SJCRH30 (cell line): ENCODE results near the gene HLCS. TPM values are rescaled to one million over a fixed set of nuclear protein-coding genes. Genes with fewer than 3 reads are reported as not detected.
"Not testable (repeated sequence)": the region's sequence is repeated elsewhere in the genome, so short reads cannot be mapped to it uniquely, and the experiment has no call there.

ENCODE experiments used
- DNase-seq, 2 experiments: peaks; one replicate each; pipeline ENCODE4 v3.0.0-alpha.2; 2015 to 2020
- H3K27ac ChIP-seq: fragments of 250-450 bp; sonication (Bioruptor Pico); 2 replicates; pipeline ENCODE4 v1.5.1; 2020; ENCODE audit warnings: mild to moderate bottlenecking, moderate library complexity
- H3K27me3 ChIP-seq: fragments of 250-450 bp; sonication (Bioruptor Pico); 2 replicates; pipeline ENCODE4 v1.5.1; 2020; ENCODE audit warnings: mild to moderate bottlenecking, moderate library complexity
- H3K36me3 ChIP-seq: fragments of 250-450 bp; sonication (Bioruptor Pico); 2 replicates; pipeline ENCODE4 v1.5.1; 2020; ENCODE audit warnings: mild to moderate bottlenecking, moderate library complexity
- H3K4me1 ChIP-seq: fragments of 250-450 bp; sonication (Bioruptor Pico); 2 replicates; pipeline ENCODE4 v1.5.1; 2020; ENCODE audit warnings: mild to moderate bottlenecking, moderate library complexity
- H3K4me3 ChIP-seq: fragments of 250-450 bp; sonication (Bioruptor Pico); 2 replicates; pipeline ENCODE4 v1.5.1; 2020; ENCODE audit warnings: mild to moderate bottlenecking, moderate library complexity
- H3K9me3 ChIP-seq: fragments of 250-450 bp; sonication (Bioruptor Pico); replicated peaks from 2 replicates; pipeline ENCODE4 v1.5.1; 2020; ENCODE audit warnings: mild to moderate bottlenecking, moderate library complexity
- total RNA-seq: library from RNA; depleted of rRNA; stranded (reverse); fragments of >200 nt; shearing (Covaris generic); gene quantifications from 2 replicates; pipeline ENCODE4 v1.2.3, GENCODE V29; 2014; rRNA removed

Gene HLCS
- 15.0 and 15.3 TPM in 2 replicates for total RNA-seq

DNA sequence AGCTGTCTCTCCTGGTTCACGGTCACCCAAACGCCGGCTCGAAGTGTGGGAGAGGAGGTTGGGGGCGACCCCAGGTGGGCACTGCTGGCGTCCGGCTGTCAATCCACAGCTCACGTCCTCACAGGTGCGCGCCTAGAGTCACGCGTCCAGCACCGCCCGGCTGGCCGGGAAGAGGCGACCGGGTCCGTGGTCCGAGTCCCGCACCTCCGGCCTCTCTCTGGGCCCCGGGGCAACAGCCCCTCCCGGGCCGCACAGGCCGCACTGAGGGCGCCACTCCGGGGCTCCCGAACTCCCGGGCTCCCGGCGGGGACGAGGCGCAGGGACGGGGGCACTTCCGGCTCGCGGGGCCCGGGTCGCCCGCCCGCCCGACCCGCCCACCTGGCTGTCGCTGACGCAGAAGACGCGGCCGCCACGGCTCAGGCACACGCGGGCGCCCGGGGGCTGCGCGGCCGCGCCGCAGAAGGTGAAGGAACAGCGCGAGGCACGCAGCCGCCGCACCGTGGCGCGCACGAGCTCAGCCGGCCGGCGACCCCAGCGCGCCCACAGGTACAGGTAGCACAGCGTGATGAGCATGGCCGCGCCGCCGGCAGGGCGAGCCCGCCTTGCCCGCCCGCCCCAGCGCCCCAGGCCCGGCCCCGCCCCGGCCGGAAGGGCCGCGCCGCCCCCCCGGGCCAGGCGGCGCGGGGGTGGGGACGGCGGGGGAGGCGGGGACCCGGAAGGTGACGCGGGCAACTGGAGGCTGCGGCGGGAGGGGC lies at the start of gene HLCS:
HLCS (minus strand) TSS at position 604 of the 755 bp plus-strand sequence; CDS start at position 573, 31 bp downstream.
- Histone ChIP-seq H3K36me3 (no peaks in the 10 kb centered on the region; the same call in 1 of the 2 replicates), H3K27me3 (no peaks in the 10 kb centered on the region), H3K4me3 (peak within 1 kb of the TSS; percentile 77), H3K9me3 (no peaks in the 10 kb centered on the region), H3K27ac (peak within 1 kb of the TSS; percentile 56), H3K4me1 (peaks cover 8% of the 10 kb centered on the region; the same call in 1 of the 2 replicates)
- DNase-seq, result peak; percentile 62 to 71

DNA sequence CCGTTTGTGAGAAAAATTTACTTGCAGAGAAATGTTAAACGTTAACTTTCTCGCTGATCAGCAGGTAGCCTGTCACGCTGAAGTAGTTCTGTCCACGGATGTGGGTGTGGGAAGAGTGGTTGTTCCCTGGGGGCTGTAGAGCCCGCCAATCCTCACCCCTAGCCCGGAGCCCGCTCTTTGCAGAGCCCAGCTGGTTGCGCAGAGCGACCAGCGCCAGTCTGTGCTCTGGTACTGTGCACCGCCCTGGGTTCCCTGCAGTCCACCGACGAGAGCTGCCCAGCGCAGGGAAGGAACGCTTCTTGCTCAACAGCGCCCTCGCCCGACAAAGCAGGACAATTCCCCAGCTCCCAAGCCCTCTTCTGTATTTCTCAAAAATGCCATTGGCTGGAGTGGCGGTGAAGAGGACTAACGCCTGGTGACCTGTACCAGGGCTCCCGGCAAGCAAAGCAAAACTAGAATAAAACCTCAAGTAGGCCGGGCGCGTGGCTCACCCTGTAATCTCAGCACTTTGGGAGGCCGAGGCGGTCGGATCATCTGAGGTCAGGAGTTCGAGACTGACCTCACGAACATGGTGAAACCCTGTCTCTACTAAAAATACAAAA lies 43.4 kb upstream of the HLCS start:
- peak; percentile 89 to 94 for DNase-seq

DNA sequence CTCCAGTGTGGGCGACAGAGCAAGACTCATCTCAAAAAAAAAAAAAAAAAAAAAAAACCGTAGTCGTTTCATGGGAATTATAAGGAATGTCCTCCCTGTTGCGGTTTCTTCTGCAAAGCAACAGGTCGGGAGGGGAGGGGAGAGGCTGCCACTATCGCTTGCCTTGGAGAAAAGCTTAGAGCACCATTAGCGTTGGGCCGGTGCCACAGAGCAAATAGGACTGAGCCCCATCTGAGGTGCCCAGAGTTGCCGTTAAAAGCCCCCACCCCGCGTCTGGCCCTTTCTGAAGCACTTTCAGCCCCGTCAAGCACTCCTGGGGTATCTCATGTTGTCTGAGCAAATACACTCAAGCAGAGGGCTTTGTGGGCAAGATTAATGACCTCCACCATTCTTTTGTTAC lies 42.3 kb upstream of the HLCS start:
- no peak for DNase-seq
- no peaks in the 10 kb centered on the region for H3K27me3 ChIP-seq
- H3K4me1 ChIP-seq, result 0 out of 2 replicates have a peak, but pooled peaks cover 6% of the 10 kb centered on the region
- H3K9me3 ChIP-seq, result no peaks in the 10 kb centered on the region
- H3K4me3 ChIP-seq, result no peak overlapping the region
- no peak overlapping the region for H3K27ac ChIP-seq
- no peaks in the 10 kb centered on the region for H3K36me3 ChIP-seq

More for the DNA sequence above, 43.4 kb upstream of the HLCS start:
- Histone ChIP-seq H3K27ac (no peak overlapping the region), H3K4me1 (0 out of 2 replicates have a peak, but pooled peaks cover 6% of the 10 kb centered on the region), H3K27me3 (no peaks in the 10 kb centered on the region), H3K36me3 (no peaks in the 10 kb centered on the region), H3K4me3 (peak overlapping the region; percentile 51), H3K9me3 (no peaks in the 10 kb centered on the region)

DNA sequence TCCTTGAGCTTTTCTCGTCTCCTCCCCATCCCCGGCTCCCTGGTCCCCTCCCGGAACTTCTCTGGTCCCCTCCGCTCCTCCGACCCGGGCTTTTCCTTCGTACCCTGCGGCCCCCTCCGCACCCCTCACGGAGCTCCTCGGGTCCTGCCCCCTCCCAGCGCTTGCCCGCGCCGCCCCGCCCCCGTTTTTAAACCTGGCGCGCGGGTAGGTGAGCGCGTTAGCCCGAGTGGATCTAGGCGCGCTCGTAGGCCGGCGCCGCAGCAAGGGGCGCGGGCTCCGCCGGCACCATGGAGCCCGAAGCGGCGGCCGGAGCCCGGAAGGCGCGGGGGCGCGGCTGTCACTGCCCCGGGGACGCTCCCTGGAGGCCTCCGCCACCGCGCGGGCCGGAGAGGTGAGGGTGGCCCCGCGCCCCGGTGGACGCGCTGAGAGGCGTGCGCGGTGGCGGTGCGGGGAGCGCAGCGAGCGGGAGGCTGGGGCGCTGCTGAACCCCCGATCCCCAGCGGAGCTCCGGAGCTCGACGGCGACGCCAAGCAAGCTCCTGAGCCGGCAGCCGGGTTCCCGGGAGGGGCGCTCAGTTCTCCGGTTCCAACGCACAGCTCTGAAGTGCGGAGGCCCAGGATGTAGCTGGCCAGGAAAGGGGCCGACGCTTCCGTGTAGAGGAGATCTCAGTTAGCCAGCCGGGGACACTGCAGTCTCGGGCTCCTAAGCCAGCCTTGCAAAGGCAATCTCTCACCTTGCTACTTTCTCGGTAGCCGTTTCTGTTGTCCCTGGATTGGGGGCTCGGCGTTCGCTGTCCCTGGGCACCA lies 40.2 kb upstream of the HLCS start, which contains the start of gene RIPPLY3:
RIPPLY3 (plus strand) TSS at position 217 of the 806 bp plus-strand sequence; CDS start at position 288, 71 bp downstream.
- Histone ChIP-seq H3K27ac (no peak within 1 kb of the TSS), H3K36me3 (no peaks in the 10 kb centered on the region), H3K4me1 (0 out of 2 replicates have a peak, but pooled peaks cover 6% of the 10 kb centered on the region), H3K4me3 (no peak within 1 kb of the TSS), H3K9me3 (no peaks in the 10 kb centered on the region), H3K27me3 (no peaks in the 10 kb centered on the region)
- no peak for DNase-seq

DNA sequence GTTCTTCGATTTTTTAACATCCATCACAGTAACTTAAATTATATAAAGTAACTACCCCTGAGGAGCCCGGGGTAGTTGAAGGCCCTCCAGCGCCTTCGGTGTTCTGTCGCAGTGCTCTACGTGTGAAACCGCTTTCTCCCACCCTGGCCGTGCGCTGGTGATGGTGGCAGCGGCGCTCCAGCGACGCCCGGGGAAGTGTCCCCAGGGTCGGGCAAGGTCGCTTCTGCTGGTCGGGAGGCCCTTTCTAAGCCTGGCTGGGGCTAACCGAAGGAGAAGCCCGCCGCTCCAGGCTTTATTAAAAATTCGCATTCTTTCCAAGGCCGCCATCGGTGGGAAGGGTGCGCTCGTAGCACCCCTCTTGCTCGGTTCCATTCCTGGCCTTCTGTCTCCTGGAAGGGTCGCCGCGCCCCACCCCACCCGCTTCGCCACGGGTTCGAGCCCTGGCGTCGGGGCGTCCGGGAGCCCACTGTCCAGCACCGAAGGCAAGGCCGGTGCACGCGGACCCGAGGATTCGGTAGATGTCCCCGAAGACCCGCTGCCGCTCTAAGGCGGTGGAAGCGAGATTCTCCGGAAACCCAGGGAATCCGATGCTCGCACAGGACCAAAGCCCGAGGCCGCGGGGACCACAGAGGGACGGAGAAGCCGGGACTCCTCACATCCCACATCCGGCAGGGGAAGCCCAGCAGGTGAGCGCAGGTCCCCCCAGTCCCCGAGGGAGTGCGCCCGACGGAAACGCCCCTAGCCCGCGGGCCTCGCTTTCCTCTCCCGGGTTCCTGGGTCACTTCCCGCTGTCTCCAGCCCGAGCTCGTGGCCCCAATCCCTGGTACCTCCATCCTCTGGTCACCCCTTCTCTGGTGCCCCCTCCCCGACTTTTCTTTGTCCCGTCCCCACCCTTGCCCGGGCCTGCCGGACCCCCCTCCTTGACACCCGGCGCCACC lies 39.3 kb upstream of the HLCS start:
- Histone ChIP-seq H3K36me3 (no peaks in the 10 kb centered on the region), H3K27me3 (no peaks in the 10 kb centered on the region), H3K4me3 (no peak overlapping the region), H3K9me3 (no peaks in the 10 kb centered on the region), H3K4me1 (0 out of 2 replicates have a peak, but pooled peaks cover 3% of the 10 kb centered on the region), H3K27ac (no peak overlapping the region)
- DNase-seq, result no peak

DNA sequence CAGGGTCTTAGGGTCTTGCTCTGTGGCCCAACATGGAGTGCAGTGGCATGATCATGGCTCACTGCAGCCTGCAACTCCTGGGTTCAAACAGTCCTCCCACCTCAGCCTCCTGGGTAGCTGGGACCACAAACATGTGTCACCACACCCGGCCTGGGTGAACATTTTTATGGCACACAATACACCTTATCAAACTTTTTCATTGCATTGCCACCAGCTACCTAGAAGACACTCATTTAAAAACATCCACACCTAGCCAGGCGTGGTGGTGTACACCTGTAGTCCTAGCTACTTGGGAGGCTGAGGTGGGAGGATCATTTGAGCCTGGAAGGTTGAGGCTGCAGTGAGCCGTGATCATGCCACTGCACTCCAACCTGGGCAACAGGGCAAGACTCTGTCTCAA lies 37.4 kb upstream of the HLCS start:
- H3K36me3 ChIP-seq, result not testable (repeated sequence)

DNA sequence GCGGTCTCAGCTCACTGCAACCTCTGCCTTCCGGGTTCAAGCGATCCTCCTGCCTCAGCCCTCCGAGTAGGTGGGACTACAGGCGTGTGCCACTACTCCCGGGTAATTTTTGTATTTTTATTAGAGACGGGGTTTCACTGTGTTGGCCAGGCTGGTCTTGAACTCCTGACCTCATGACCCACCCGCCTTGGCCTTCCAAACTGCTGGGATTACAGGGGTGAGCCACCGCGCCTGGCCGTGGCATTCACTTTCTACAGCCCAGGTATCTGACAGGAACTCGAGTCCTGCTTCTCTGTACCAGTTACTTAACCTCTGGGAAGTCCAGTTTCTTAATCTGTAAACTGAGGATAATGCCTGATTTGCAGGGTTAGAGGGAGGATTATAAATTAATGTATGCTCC lies 36.4 kb upstream of the HLCS start:
- not testable (repeated sequence) for H3K27ac ChIP-seq, H3K4me3 ChIP-seq, H3K27me3 ChIP-seq, H3K9me3 ChIP-seq, DNase-seq, H3K36me3 ChIP-seq, H3K4me1 ChIP-seq

More for the DNA sequence above, 37.4 kb upstream of the HLCS start:
- not testable (repeated sequence) for H3K4me1 ChIP-seq, DNase-seq, H3K9me3 ChIP-seq, H3K4me3 ChIP-seq, H3K27me3 ChIP-seq, H3K27ac ChIP-seq

DNA sequence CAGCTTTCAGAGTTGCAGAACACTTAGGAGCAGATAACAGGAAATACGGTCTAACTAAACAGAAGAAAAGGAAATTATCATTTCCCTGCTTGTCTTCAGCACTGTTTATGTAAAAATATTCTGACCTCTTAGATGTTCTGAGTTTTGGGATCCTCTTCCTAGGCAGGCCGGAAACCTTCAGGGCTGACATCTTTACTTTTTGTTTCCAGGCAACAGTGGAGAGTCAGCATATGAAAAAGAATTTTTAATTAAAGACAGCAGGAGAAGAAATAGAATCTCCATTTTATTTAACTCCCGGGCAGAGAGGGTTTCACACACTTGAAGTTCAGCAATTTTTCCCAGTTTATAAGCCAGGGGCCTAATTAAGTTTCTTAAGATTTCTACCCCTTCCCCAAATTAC lies 35.0 kb upstream of the HLCS start:
- Histone ChIP-seq H3K27me3 (no peaks in the 10 kb centered on the region), H3K9me3 (no peaks in the 10 kb centered on the region), H3K27ac (no peak overlapping the region), H3K4me3 (no peak overlapping the region), H3K36me3 (no peaks in the 10 kb centered on the region), H3K4me1 (no peaks in the 10 kb centered on the region)
- DNase-seq, result no peak

DNA sequence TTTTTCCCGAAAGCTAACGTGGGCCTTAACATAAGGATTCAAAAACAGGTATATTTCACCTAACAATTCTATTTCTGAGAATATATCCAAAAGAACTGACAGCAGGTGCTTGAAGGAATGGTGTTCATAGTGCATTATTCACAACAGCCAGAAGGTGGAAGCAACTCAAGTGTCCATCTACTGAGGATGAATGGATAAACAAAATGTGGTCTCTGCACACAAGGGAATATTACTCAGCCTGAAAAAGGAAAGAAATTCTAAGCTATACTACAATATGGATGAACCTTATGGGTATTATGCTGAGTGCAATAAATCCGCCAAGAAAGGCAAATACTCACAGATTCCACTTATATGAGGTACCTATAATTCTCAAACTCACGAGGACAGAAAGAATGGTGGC lies 33.9 kb upstream of the HLCS start:
- Histone ChIP-seq H3K27ac (no peak overlapping the region), H3K36me3 (no peaks in the 10 kb centered on the region), H3K9me3 (no peaks in the 10 kb centered on the region), H3K4me1 (no peaks in the 10 kb centered on the region), H3K4me3 (no peak overlapping the region), H3K27me3 (no peaks in the 10 kb centered on the region)
- DNase-seq, result peak in 1 of 2 experiments; percentile 17

DNA sequence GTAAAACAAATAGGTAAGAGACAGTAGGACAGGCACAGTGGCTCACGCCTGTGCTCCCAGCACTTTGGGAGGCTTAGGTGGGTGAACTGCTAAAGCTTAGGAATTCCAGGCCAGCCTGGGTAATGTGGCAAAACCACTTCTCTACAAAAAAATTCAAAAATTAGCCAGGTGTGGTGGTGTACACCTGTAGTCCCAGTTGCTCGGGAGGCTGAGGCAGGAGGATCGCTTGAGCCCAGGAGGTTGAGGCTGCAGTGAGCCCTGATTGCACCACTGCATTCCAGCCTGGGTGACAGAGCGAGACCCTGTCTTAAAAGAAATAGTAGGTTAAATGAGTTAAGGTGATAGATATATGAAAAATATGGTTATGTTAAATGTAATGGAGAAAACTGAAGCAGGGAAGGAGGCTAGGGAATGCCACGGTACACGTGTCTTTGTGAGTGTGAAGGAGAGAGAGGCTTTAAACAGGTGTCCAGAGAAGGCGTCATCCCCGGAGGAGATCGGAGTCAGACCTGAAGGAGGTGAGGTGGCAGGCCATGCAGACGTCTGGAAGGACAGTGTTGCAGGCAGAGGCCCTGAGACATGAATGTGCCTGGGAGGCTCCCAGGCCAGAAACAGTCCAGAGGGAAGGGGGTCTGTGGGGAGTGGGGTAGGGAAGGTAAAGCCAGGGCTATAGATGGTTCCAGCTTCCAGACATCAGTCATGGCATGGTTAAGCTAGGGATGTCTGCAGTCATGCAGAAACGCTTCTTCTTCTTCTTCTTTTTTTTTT lies 32.8 kb upstream of the HLCS start:
- H3K4me1 ChIP-seq, result no peaks in the 10 kb centered on the region
- no peaks in the 10 kb centered on the region for H3K36me3 ChIP-seq
- H3K4me3 ChIP-seq, result no peak overlapping the region
- no peaks in the 10 kb centered on the region for H3K27me3 ChIP-seq
- no peak for DNase-seq
- no peak overlapping the region for H3K27ac ChIP-seq
- no peaks in the 10 kb centered on the region for H3K9me3 ChIP-seq

DNA sequence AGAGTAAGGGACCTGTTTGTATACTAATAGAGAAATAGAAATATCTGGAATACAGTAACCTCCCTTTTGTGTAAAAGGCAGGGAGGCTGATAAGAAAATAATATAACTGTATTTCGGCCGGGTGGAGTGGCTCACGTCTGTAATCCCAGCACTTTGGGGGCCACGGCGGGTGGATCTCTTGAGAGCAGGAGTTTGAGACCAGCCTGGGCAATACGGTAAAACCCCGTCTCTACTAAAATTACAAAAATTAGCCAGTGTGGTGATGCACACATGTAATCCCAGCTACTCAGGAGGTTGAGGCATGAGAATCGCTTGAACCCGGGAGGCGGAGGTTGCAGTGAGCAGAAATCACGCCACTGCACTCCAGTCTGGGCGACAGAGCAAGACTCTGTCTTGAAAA lies 28.8 kb upstream of the HLCS start:
- not testable (repeated sequence) for H3K4me3 ChIP-seq, H3K9me3 ChIP-seq, DNase-seq

DNA sequence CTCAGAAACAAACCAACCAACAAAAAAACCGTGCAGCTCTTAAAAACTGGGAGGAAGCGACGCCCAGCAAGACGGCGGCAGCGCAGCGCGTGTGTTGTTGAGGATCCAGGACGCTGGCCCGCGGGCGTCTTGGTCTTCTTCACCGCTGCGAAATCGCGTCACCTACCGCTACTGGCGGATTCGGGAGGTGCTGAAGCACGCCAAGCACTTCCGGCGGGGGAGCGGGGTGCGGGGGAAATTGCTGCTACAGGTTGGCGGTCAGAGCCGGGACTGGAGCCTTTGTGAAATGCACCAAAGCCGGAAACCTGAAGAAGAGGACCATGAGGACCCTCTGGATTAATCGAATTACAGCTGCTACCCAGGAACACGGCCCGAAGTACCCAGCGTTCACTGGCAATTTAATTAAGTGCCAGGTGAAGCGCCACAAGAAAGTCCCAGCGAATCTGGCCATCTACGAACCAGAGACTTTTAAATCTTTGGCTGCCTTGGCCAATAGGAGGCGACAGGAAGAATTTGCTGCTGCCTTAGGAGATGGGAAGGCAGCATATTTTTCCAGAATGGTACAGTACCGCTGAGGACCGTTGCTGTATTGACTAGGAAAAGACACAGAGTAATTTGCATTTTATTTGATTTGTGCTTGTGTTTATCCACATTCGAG lies 28.2 kb upstream of the HLCS start:
- H3K36me3 ChIP-seq, result no peaks in the 10 kb centered on the region
- no peaks in the 10 kb centered on the region for H3K27me3 ChIP-seq
- no peaks in the 10 kb centered on the region for H3K9me3 ChIP-seq
- peaks cover 7% of the 10 kb centered on the region; the same call in 1 of the 2 replicates for H3K4me1 ChIP-seq
- H3K4me3 ChIP-seq, result no peak overlapping the region
- no peak for DNase-seq
- H3K27ac ChIP-seq, result no peak overlapping the region

More for the DNA sequence above, 28.8 kb upstream of the HLCS start:
- not testable (repeated sequence) for H3K36me3 ChIP-seq, H3K4me1 ChIP-seq, H3K27ac ChIP-seq, H3K27me3 ChIP-seq

DNA sequence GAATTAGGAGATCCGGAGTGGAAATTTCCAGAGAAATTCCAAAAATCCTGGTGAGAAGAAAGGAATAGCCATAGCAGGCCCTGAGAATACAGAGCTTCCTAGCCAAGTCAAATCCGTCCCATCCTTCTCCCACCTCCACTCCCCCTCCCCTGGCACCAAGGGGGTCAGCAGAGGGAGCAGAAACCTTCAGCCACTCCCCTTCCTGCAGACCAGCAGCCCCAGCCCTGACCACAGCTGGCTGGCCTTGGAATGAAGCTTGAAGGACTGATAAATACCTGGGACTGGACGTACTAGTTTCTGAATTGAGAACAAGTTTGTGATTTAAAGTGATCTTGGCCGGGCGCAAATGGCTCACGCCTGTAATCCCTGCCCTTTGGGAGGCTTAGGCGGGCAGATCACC lies 26.2 kb upstream of the HLCS start:
- Histone ChIP-seq H3K27ac (no peak overlapping the region), H3K4me3 (no peak overlapping the region), H3K9me3 (no peaks in the 10 kb centered on the region), H3K36me3 (no peaks in the 10 kb centered on the region), H3K4me1 (peaks cover 7% of the 10 kb centered on the region; the same call in 1 of the 2 replicates), H3K27me3 (no peaks in the 10 kb centered on the region; the same call in 1 of the 2 replicates)
- no peak for DNase-seq
